ENCODE measurements around the gene KAZN.

The KAZN gene

DNA sequence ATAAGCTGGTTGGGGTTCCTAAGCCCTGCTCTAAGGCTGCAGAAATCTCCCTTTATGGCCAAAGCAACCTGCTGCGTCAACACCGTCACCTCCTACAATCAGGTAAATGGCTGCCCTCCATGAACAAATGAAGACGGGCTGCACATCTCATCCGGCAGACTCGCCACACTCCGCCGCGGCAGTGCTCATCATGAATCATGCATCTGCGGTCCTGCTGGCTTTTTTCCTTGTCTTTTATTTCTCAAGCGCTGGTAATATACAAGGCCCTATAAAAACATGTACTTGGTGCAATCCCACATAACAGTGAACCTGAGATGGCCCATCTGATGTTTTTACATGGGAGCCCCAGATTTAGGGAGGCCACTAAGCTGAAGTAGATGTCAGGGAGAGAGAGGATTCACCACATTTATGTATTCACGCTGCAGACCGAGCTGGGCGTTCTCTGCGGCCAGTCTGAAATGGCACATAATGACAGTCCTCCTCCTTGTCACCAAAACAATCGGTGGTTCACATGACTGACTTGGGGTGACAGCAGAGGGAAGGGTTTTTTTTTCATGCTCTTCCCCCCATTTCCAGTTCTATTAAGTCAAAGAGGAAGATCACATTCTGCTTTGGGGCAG lies 91.6 kb downstream of the KAZN start:
- no peaks in the 10 kb centered on the region; the same call in 1 of the 2 replicates for H3K27me3 ChIP-seq (ENCODE audit: insufficient read depth, low read length)
- H3K4me3 ChIP-seq (ENCODE audit: low read depth, low read length, poor library complexity, severe bottlenecking) = no peak overlapping the region
- no peak overlapping the region for H3K4me2 ChIP-seq (ENCODE audit: low read length)
- H3K9me3 ChIP-seq (ENCODE audit: low read length) = no peaks in the 10 kb centered on the region
- TF ChIP-seq, protein P1, sequence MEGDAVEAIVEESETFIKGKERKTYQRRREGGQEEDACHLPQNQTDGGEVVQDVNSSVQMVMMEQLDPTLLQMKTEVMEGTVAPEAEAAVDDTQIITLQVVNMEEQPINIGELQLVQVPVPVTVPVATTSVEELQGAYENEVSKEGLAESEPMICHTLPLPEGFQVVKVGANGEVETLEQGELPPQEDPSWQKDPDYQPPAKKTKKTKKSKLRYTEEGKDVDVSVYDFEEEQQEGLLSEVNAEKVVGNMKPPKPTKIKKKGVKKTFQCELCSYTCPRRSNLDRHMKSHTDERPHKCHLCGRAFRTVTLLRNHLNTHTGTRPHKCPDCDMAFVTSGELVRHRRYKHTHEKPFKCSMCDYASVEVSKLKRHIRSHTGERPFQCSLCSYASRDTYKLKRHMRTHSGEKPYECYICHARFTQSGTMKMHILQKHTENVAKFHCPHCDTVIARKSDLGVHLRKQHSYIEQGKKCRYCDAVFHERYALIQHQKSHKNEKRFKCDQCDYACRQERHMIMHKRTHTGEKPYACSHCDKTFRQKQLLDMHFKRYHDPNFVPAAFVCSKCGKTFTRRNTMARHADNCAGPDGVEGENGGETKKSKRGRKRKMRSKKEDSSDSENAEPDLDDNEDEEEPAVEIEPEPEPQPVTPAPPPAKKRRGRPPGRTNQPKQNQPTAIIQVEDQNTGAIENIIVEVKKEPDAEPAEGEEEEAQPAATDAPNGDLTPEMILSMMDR (IDR thresholded peaks at IDR 0.05; ENCODE audit: low read length) = no peak
- TF ChIP-seq EZH2 (IDR thresholded peaks at IDR 0.05; ENCODE audit: borderline replicate concordance, low read length) = no peak
- no peaks in the 10 kb centered on the region for H3K9me2 ChIP-seq (ENCODE audit: low read depth, low read length)
- H3F3A ChIP-seq (ENCODE audit: insufficient read depth, low read length) = no peaks in the 10 kb centered on the region
- peaks cover 6% of the 10 kb centered on the region for H3K4me1 ChIP-seq (ENCODE audit: insufficient read depth, low read length, severe bottlenecking)
- no peaks in the 10 kb centered on the region for H4K20me1 ChIP-seq (ENCODE audit: insufficient read depth, low read length)
- no peaks in the 10 kb centered on the region for H3K79me2 ChIP-seq (ENCODE audit: insufficient read depth, low read length)
- no peak overlapping the region for H3K27ac ChIP-seq (ENCODE audit: low read depth, low read length, poor library complexity, severe bottlenecking)
- H3K36me3 ChIP-seq (ENCODE audit: insufficient read depth, low read length) = no peaks in the 10 kb centered on the region
- no peak overlapping the region for H2AFZ ChIP-seq (ENCODE audit: low read length)
- H3K9ac ChIP-seq (ENCODE audit: low read length) = no peak overlapping the region

GRCh38 chr1:14693949-14694348 lies 95.5 kb downstream of the KAZN start:
- Histone ChIP-seq H3K4me1 (ENCODE audit: insufficient read depth, low read length, severe bottlenecking) (no peaks in the 10 kb centered on the region), H2AFZ (ENCODE audit: low read length) (no peak overlapping the region), H3K36me3 (ENCODE audit: insufficient read depth, low read length) (no peaks in the 10 kb centered on the region), H3K27me3 (ENCODE audit: insufficient read depth, low read length) (peaks cover 6% of the 10 kb centered on the region; the same call in 1 of the 2 replicates), H3F3A (ENCODE audit: insufficient read depth, low read length) (no peaks in the 10 kb centered on the region), H3K9me2 (ENCODE audit: low read depth, low read length) (no peaks in the 10 kb centered on the region), H4K20me1 (ENCODE audit: insufficient read depth, low read length) (no peaks in the 10 kb centered on the region), H3K4me3 (ENCODE audit: low read depth, low read length, poor library complexity, severe bottlenecking) (no peak overlapping the region), H3K79me2 (ENCODE audit: insufficient read depth, low read length) (no peaks in the 10 kb centered on the region), H3K4me2 (ENCODE audit: low read length) (no peak overlapping the region), H3K9ac (ENCODE audit: low read length) (no peak overlapping the region), H3K9me3 (ENCODE audit: low read length) (no peaks in the 10 kb centered on the region), H3K27ac (ENCODE audit: low read depth, low read length, poor library complexity, severe bottlenecking) (no peak overlapping the region)
- TF ChIP-seq, protein P1 (IDR thresholded peaks at IDR 0.05; ENCODE audit: low read length) = no peak
- no peak for TF ChIP-seq EZH2 (IDR thresholded peaks at IDR 0.05; ENCODE audit: borderline replicate concordance, low read length)

- Histone ChIP-seq H3F3A (ENCODE audit: insufficient read depth, low read length) (no peaks in the 10 kb centered on the region), H3K79me2 (ENCODE audit: insufficient read depth, low read length) (no peaks in the 10 kb centered on the region), H3K9ac (ENCODE audit: low read length) (no peak overlapping the region), H3K9me3 (ENCODE audit: low read length) (no peaks in the 10 kb centered on the region), H3K4me1 (ENCODE audit: insufficient read depth, low read length, severe bottlenecking) (peaks cover 2% of the 10 kb centered on the region), H2AFZ (ENCODE audit: low read length) (no peak overlapping the region), H3K9me2 (ENCODE audit: low read depth, low read length) (no peaks in the 10 kb centered on the region), H3K27me3 (ENCODE audit: insufficient read depth, low read length) (peaks cover 6% of the 10 kb centered on the region; the same call in 1 of the 2 replicates), H3K4me2 (ENCODE audit: low read length) (no peak overlapping the region), H4K20me1 (ENCODE audit: insufficient read depth, low read length) (no peaks in the 10 kb centered on the region), H3K4me3 (ENCODE audit: low read depth, low read length, poor library complexity, severe bottlenecking) (no peak overlapping the region), H3K27ac (ENCODE audit: low read depth, low read length, poor library complexity, severe bottlenecking) (no peak overlapping the region), H3K36me3 (ENCODE audit: insufficient read depth, low read length) (no peaks in the 10 kb centered on the region)
- TF ChIP-seq, protein P1 (IDR thresholded peaks at IDR 0.05; ENCODE audit: low read length) = no peak
- TF ChIP-seq EZH2 (IDR thresholded peaks at IDR 0.05; ENCODE audit: borderline replicate concordance, low read length) = no peak
Measured at GRCh38 chr1:14694589-14694988, 96.1 kb downstream of the KAZN start.
